ENCODE data around the gene MAP3K4.

- no peak for TF ChIP-seq MAFK (IDR thresholded peaks at IDR 0.05; ENCODE audit: low read depth, low read length)
- TF ChIP-seq CTCF (conservative IDR thresholded peaks at IDR 0.05; ENCODE audit: low read depth, low read length), result no peak
- TF ChIP-seq ELK1 (IDR thresholded peaks at IDR 0.05; ENCODE audit: borderline replicate concordance, low read depth, low read length), result no peak
- TF ChIP-seq FOS (IDR thresholded peaks at IDR 0.05; ENCODE audit: low read depth, low read length), result no peak
Observed at GRCh38 chr6:160996131-160996601, 4.6 kb downstream of the MAP3K4 start.
